SK-N-SH treated with all-trans-retinoic acid at 6 μM for 48 hours (cell line): Measurements from ENCODE around the gene RDH14.

Experiments used
- ATAC-seq: fragments of 200-7000 bp; cut with Tn5 transposase; 3 replicates; pipeline ENCODE4 v1.9.1; 2020; ENCODE audit warnings: mild to moderate bottlenecking, moderate library complexity
- ESRRG ChIP-seq: fragments of 250-450 bp; sonication (Bioruptor Pico); IDR thresholded peaks from 2 replicates; pipeline ENCODE4 v1.6.1; 2021; ENCODE audit warnings: mild to moderate bottlenecking
- GLIS3 ChIP-seq: fragments of 250-450 bp; sonication (Bioruptor Pico); IDR thresholded peaks from 2 replicates; pipeline ENCODE4 v1.5.0; 2020; ENCODE audit warnings: mild to moderate bottlenecking, moderate library complexity
- ISL1 ChIP-seq: fragments of 250-450 bp; sonication (Bioruptor Pico); IDR thresholded peaks from 2 replicates; pipeline ENCODE4 v2.1.2; 2022; ENCODE audit warnings: mild to moderate bottlenecking, moderate library complexity
- OSR1 ChIP-seq: fragments of 250-450 bp; sonication (Bioruptor Pico); IDR thresholded peaks from 2 replicates; pipeline ENCODE4 v1.8.0; 2022; ENCODE audit warnings: moderate library complexity, mild to moderate bottlenecking, inconsistent platforms
- PATZ1 ChIP-seq: fragments of 250-450 bp; sonication (Bioruptor Pico); IDR thresholded peaks from 2 replicates; pipeline ENCODE4 v1.8.0; 2020; ENCODE audit warnings: mild to moderate bottlenecking, moderate library complexity, borderline replicate concordance
- PPARA ChIP-seq: fragments of 250-450 bp; sonication (Bioruptor Pico); IDR thresholded peaks from 2 replicates; pipeline ENCODE4 v1.5.0; 2020; ENCODE audit warnings: mild to moderate bottlenecking, borderline replicate concordance
- SNAI2 ChIP-seq: fragments of 250-450 bp; sonication (Bioruptor Pico); IDR thresholded peaks from 2 replicates; pipeline ENCODE4 v1.5.0; 2020; ENCODE audit warnings: mild to moderate bottlenecking, moderate library complexity
- TOX ChIP-seq: fragments of 250-450 bp; sonication (Bioruptor Pico); IDR thresholded peaks from 2 replicates; pipeline ENCODE4 v1.8.0; 2021; ENCODE audit warnings: mild to moderate bottlenecking, moderate library complexity, borderline replicate concordance
- TSHZ2 ChIP-seq: fragments of 250-450 bp; sonication (Bioruptor Pico); IDR thresholded peaks from 2 replicates; pipeline ENCODE4 v1.5.0; 2020; ENCODE audit warnings: mild to moderate bottlenecking, moderate library complexity
- ZC3H10 ChIP-seq: fragments of 250-450 bp; sonication (Bioruptor Pico); IDR thresholded peaks from 2 replicates; pipeline ENCODE4 v1.5.1; 2021; ENCODE audit warnings: mild to moderate bottlenecking, moderate library complexity
- ZFP3 ChIP-seq: fragments of 250-450 bp; sonication (Bioruptor Pico); IDR thresholded peaks from 2 replicates; pipeline ENCODE4 v1.5.0; 2020; ENCODE audit warnings: mild to moderate bottlenecking, moderate library complexity
- ZFP30 ChIP-seq: fragments of 450-650 bp; formaldehyde crosslinking; IDR thresholded peaks from 2 replicates; pipeline ENCODE4 v1.5.0; 2022; ENCODE audit warnings: mild to moderate bottlenecking, moderate library complexity
- ZNF565 ChIP-seq: fragments of 450-650 bp; formaldehyde crosslinking; conservative IDR thresholded peaks from 2 replicates; pipeline ENCODE4 v1.5.0; 2020; ENCODE audit warnings: low read depth, mild to moderate bottlenecking, moderate library complexity
- ZNF70 ChIP-seq: fragments of 450-650 bp; formaldehyde crosslinking; IDR thresholded peaks from 2 replicates; pipeline ENCODE4 v1.5.0; 2020; ENCODE audit warnings: mild to moderate bottlenecking, moderate library complexity
- ZNF8 ChIP-seq: fragments of 450-650 bp; formaldehyde crosslinking; IDR thresholded peaks from 2 replicates; pipeline ENCODE4 v1.5.0; 2020; ENCODE audit warnings: mild to moderate bottlenecking, moderate library complexity
- TF ChIP-seq, protein P1 (sequence below): fragments of 250-450 bp; sonication (Bioruptor Pico); IDR thresholded peaks from 2 replicates; pipeline ENCODE4 v1.5.1; 2021; ENCODE audit warnings: mild to moderate bottlenecking, moderate library complexity
- TF ChIP-seq, protein P2 (sequence below): fragments of 250-450 bp; sonication (Bioruptor Pico); IDR thresholded peaks from 2 replicates; pipeline ENCODE4 v1.8.0; 2021; ENCODE audit warnings: low read depth, mild to moderate bottlenecking, moderate library complexity, borderline replicate concordance
- TF ChIP-seq, protein P3 (sequence below): fragments of 250-450 bp; sonication (Bioruptor Pico); IDR thresholded peaks from 2 replicates; pipeline ENCODE4 v1.5.1; 2020; ENCODE audit warnings: low read depth, mild to moderate bottlenecking, moderate library complexity

The RDH14 gene

DNA sequence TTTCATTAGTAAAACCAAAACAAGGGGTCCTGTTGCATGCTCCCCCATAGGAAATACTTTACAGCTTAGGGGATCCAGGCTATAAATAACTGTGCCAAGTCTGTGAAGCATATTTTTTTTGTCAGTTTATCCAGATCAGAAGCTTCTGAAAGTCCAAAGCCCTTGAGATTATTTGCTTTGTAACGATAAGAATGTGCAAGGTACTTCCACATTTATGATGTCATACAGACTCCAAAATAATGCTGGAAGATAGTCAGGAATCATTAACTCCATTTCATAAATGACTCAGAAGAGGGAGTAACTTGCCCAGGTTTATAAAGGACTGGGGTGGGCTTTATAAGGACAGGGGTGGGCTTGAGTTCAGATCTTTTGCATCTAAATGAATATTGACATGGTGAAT is 29.3 kb downstream of the RDH14 start:
- no peak for ATAC-seq
- TF ChIP-seq ESRRG (CRISPR knock-in tag) (no peak), ISL1 (CRISPR knock-in tag) (no peak), TOX (CRISPR knock-in tag) (no peak), ZNF70 (CRISPR knock-in tag) (no peak), GLIS3 (CRISPR knock-in tag) (no peak), ZC3H10 (CRISPR knock-in tag) (no peak), SNAI2 (CRISPR knock-in tag) (no peak), ZNF565 (CRISPR knock-in tag) (no peak), ZFP3 (CRISPR knock-in tag) (no peak), ZNF8 (CRISPR knock-in tag) (no peak)
- TF ChIP-seq, all 23 proteins: peak for 0

DNA sequence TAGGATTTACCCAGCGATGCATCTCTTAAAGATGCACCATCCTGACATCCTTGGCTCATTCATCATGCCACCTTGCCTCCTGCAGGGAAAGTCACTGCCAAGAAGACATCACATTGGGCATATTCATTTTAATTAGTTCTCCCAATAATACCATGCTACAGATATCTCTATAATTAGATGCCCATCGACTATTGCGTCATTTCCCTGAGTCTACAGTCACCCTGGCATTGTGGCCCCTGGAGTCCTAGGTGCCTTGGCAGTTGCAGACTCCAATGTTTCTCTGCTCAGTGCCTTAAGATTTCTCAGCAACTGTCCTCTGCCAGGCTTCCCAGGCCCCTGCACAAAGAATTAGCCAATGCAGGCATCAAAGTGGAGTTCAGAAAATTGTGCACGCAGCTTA is 32.6 kb downstream of the RDH14 start:
- no peak for ATAC-seq

DNA sequence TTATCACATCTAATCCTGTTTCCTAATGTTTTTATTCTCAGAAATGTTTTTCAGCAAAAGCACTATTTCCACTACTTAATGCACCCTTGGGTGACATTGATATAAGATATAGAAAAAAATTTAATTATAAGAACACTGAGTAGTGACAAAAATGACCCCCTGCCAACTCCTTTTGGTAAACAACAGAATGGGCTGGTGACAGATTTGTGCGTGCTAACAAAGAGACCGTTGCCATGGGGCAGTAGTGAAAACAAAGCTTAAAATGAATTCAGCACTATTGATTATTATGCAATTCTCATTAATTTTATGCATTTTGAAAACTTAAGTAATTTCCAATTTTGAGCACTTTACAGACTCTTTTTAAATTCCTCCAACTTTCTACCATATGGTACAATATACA is 33.1 kb downstream of the RDH14 start:
- ATAC-seq = no peak
- no peak for TF ChIP-seq GLIS3 (CRISPR knock-in tag)
- TF ChIP-seq TSHZ2 (CRISPR knock-in tag) = no peak
- no peak for TF ChIP-seq PPARA (CRISPR knock-in tag)
- no peak for TF ChIP-seq ZFP3 (CRISPR knock-in tag)
- TF ChIP-seq, protein P1, sequence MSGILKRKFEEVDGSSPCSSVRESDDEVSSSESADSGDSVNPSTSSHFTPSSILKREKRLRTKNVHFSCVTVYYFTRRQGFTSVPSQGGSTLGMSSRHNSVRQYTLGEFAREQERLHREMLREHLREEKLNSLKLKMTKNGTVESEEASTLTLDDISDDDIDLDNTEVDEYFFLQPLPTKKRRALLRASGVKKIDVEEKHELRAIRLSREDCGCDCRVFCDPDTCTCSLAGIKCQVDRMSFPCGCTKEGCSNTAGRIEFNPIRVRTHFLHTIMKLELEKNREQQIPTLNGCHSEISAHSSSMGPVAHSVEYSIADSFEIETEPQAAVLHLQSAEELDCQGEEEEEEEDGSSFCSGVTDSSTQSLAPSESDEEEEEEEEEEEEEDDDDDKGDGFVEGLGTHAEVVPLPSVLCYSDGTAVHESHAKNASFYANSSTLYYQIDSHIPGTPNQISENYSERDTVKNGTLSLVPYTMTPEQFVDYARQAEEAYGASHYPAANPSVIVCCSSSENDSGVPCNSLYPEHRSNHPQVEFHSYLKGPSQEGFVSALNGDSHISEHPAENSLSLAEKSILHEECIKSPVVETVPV = no peak
- TF ChIP-seq, protein P2, sequence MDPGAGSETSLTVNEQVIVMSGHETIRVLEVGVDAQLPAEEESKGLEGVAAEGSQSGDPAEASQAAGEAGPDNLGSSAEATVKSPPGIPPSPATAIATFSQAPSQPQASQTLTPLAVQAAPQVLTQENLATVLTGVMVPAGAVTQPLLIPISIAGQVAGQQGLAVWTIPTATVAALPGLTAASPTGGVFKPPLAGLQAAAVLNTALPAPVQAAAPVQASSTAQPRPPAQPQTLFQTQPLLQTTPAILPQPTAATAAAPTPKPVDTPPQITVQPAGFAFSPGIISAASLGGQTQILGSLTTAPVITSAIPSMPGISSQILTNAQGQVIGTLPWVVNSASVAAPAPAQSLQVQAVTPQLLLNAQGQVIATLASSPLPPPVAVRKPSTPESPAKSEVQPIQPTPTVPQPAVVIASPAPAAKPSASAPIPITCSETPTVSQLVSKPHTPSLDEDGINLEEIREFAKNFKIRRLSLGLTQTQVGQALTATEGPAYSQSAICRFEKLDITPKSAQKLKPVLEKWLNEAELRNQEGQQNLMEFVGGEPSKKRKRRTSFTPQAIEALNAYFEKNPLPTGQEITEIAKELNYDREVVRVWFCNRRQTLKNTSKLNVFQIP (CRISPR knock-in tag) = no peak
- no peak for TF ChIP-seq ISL1 (CRISPR knock-in tag)
- TF ChIP-seq PATZ1 (CRISPR knock-in tag) = no peak
- no peak for TF ChIP-seq ZNF565 (CRISPR knock-in tag)
- TF ChIP-seq ZC3H10 (CRISPR knock-in tag) = no peak
- TF ChIP-seq OSR1 (CRISPR knock-in tag) = no peak
- no peak for TF ChIP-seq ZFP30
- TF ChIP-seq, protein P3, sequence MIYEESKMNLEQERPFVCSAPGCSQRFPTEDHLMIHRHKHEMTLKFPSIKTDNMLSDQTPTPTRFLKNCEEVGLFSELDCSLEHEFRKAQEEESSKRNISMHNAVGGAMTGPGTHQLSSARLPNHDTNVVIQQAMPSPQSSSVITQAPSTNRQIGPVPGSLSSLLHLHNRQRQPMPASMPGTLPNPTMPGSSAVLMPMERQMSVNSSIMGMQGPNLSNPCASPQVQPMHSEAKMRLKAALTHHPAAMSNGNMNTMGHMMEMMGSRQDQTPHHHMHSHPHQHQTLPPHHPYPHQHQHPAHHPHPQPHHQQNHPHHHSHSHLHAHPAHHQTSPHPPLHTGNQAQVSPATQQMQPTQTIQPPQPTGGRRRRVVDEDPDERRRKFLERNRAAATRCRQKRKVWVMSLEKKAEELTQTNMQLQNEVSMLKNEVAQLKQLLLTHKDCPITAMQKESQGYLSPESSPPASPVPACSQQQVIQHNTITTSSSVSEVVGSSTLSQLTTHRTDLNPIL = no peak
- no peak for TF ChIP-seq ESRRG (CRISPR knock-in tag)

More for the DNA sequence above, 32.6 kb downstream of the RDH14 start:
- TF ChIP-seq, protein P3 = no peak
- TF ChIP-seq ZFP3 (CRISPR knock-in tag) (no peak), TOX (CRISPR knock-in tag) (no peak), PATZ1 (CRISPR knock-in tag) (no peak), ZNF565 (CRISPR knock-in tag) (no peak)
- TF ChIP-seq, protein P1 = no peak
- TF ChIP-seq, all 23 proteins: peak for 0
